Kidney glomerular epithelial cell (primary cell): ENCODE results near the gene RIN3.
A peak's percentile ranks its signal among the peaks of the same experiment; 100 is the strongest.

Experiments used
- DNase-seq: peaks from one replicate; lab custom pipeline; 2025; lab: John Stamatoyannopoulos, UW

The RIN3 gene

GRCh38 chr14:92511453-92512238, 1.9 kb upstream of the RIN3 start:
- DNase-seq, result peak; percentile 78

DNA sequence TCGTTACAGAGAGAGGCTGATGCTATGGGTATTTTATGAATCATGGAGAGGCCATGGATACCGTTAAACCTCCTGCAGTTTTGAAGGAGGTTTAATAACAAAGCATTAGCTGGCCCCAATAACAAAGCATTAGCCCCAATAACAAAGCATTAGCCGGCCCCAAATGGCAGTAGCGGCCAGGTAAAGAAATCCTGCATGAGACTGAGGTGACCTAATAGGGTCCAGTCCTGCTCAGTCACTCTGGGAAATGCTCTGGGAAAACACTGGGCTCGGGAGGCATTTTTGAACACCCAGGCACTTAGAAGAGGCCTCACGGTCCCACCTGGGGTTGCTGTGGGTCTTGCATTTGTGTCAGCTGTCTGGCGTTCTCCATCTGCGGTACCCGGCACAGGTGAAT, 776 bp upstream of the RIN3 start:
- no peak for DNase-seq

DNA sequence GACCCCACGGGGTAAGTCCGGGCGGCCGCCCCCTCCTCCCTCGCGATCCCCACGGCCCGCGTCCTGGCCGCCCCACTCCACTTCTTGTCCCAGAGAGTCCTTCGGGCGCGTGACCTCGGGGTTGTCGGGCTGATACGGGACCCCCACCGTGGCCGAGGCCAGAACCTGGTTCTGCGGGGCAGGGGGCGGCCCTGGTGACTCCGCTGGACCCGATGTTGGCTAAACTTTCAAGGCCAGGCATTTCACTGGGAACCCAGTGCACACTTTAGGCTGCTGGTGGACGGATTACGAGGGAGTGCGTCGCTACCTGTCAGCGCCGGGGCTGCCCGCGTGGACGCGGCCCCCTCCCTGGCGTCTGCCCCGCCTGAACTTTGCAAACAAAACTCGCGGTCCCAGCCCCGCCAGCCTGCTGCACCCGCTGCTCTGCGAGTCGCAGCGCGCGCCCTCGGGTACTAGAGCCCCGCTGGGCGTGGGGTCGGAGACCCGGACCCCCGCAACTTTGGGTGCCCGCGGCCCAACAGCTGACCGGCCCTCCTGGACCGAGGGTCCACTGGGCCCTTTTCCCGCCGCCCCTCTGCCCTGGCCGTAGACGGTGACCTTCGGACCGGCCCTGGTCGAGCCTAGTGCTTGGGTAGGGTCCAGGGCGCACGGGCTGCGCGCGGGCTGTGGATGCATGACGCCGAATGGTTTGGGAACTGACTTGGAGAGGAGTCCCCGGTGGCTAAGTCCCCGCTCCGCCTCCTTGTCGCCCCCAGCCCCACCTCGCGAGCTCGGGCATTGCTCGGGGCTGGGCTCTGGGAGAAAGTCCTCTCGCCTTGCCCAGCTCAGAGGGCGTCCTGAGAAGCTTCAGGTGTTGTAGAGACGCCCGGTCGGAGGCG, 624 bp downstream of the RIN3 start:
- no peak for DNase-seq

GRCh38 chr14:92514844-92515514, 1.4 kb downstream of the RIN3 start:
- DNase-seq, result no peak

- no peak for DNase-seq
Measured at GRCh38 chr14:92515546-92516343, 2.2 kb downstream of the RIN3 start.

DNA sequence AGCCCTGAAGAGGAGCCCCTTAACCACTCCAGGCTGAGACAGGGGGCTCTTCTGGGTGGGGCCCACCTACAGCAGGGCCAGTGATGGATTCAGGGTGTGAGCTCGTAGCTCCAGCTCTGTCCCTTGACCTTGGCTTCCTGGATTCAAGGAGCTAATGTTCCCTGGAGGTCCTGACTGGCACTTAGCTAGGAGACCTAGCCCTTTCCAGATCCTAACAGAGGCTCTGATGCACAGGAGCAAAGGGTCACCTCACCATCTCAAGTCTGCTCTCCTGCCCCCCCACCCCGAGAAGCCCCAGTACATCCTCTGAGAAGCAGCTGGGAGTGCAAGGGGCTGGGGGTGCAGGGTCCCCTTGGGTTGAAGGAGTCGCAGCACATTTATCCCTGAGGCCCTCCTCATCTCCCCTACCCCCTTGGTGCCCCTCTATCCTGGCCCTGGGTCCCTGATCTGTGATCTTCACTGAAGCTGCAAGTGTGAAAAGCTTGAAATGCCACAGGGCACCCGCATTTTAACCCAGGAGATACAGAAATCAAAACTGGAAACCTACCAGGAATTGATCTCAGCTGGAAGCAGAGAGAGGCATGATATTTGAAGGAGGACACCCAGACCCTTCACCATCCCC, 2.9 kb downstream of the RIN3 start:
- DNase-seq, result no peak

- DNase-seq, result no peak
Measured at GRCh38 chr14:92516966-92517506, 3.5 kb downstream of the RIN3 start.

- DNase-seq, result no peak
Measured at GRCh38 chr14:92517761-92518160, 4.2 kb downstream of the RIN3 start.

DNA sequence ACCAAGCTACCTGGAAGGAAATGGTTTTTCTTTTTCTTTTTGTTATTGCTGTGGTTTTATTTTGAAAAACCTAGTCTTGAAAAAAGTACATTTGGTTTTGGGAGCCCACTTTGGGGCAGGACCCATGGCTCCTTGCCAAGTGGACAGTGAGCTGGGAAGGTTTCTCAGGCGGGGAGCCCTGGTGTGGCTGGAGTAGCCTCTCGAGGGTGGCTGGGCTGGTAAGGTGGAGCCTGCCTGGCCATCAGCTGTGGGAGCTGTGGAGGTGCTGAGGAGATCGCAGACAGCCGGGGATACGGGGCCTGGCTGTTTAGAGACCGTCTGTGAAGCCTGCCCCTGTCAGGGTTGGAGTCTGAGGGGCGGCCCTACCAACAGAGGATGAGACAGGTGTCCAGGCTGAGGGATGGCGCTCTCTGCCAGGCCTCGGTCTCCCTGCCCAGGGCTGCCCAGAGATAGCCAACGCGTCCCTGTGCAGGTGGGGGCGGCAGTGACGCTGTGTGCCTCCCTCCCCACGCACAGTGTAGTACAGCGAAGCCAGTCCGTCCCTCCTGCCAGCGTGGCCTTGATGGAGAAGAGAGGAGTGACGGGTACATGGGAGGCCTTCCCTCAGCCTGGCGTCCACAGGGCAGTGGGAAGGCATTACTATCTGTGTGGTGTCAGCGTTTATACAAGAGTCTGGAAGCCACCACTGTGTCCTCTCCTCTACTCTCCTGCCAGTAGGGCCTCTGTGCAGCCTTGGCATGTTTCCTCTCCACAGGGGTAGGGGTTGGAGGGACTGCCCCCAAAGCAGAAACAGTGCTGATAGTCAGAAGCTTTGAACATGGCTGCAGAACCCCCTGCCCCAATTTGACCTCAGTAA, 5.9 kb downstream of the RIN3 start:
- DNase-seq, result no peak

- no peak for DNase-seq
Measured at GRCh38 chr14:92520102-92521057, 6.8 kb downstream of the RIN3 start.

- no peak for DNase-seq
Measured at GRCh38 chr14:92521058-92521415, 7.5 kb downstream of the RIN3 start.

DNA sequence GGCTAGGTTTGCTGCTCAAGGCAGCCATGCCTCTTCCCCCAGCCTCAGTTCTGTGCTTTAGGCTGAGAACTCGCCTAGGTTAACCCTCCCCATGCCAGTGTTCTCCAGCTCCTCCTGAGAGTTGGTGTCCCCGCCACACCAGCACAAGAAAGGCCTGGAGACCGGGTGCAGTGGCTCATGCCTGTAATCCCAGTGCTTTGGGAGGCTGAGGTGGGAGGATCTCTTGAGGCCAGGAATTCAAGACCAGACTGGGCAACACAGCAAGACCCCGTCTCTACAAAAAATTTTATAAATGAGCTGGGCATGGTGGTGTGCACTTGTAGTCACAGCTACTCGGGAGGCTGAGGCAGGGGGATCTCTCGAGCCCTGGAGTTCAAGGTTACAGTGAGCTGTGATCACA, 10.2 kb downstream of the RIN3 start:
- DNase-seq, result no peak

DNA sequence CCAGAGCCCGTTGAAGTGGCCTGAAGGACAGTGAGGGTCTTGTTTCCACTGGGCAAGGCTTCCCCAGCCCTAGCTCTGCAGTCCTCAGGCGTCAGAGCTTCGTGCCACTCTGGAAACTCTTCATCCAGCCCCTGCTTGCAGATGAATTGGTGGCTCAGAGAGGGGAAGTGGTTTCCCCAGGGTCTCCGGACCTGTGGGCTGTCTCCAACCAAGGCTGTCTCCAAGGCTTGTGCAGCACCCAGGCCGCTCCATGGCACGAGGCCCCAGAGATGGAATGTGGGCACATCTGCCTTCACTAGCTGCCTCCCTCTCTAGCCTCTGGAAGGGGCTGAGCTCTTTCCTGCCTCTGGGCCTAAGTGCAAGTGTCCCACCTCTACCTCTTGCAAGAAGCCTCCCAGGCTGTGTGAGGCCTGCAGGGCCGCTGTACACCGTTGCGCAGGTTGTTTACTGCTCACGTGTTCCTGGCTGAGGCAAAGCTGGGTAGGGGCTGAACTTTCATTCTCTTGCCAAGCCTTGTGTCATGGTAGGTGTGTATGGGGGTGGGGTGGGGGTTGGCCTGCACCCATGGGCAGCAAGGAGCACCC, 11.1 kb downstream of the RIN3 start:
- no peak for DNase-seq

GRCh38 chr14:92525322-92526095, 11.9 kb downstream of the RIN3 start:
- no peak for DNase-seq

- no peak for DNase-seq
Measured at GRCh38 chr14:92527721-92528120, 14.1 kb downstream of the RIN3 start.

GRCh38 chr14:92528486-92529100, 15.0 kb downstream of the RIN3 start:
- DNase-seq, result no peak

- DNase-seq, result no peak
Measured at GRCh38 chr14:92529903-92530302, 16.3 kb downstream of the RIN3 start.
